AG04450 (cell line): ENCODE data around the gene NT5E. TPM values are rescaled to one million over a fixed set of nuclear protein-coding genes. Genes with fewer than 3 reads are reported as not detected.

Experiments used
- CTCF ChIA-PET: fragments of 300-600, 350-600 bp; formaldehyde crosslinking; extraction: SDS; loops from one replicate; lab custom pipeline; 2022; ENCODE audit warnings: antibody characterized with exemption, inconsistent platforms; lab: Charles Lee
- POLR2A ChIA-PET: fragments of 350-600 bp; formaldehyde crosslinking; extraction: SDS; loops from one replicate; lab custom pipeline; 2021; ENCODE audit warnings: antibody characterized with exemption, inconsistent platforms; lab: Yijun Ruan, JAX
- DNase-seq: peaks from one replicate; pipeline ENCODE4 v3.0.0-alpha.2; 2011; ENCODE audit warnings: low read depth, low spot score
- H3K27ac ChIP-seq: one replicate; pipeline ENCODE4 v1.5.1; 2012; ENCODE audit warnings: low read depth, low read length, control low read depth
- H3K27me3 ChIP-seq: one replicate; pipeline ENCODE4 v1.6.0; 2012; ENCODE audit warnings: low read length; ENCODE audit not compliant: control insufficient read depth, insufficient read depth
- H3K4me3 ChIP-seq: 2 replicates; pipeline ENCODE4 v1.5.1; 2011; ENCODE audit warnings: mild to moderate bottlenecking, low read depth, low read length, control low read depth
- H3K9me3 ChIP-seq: 2 replicates; pipeline ENCODE4 v1.5.1; 2012; ENCODE audit warnings: low read length; ENCODE audit not compliant: control insufficient read depth, insufficient read depth
- polyA plus RNA-seq: library from polyadenylated mRNA; depleted of rRNA; stranded (reverse); fragments of >200 nt; gene quantifications from 2 replicates; pipeline ENCODE4 v1.2.3, GENCODE V29; 2011
- TF ChIP-seq, protein P1 (sequence below): IDR thresholded peaks from 2 replicates; pipeline ENCODE4 v1.5.1; 2011; ENCODE audit warnings: low read depth, low read length, control low read depth, inconsistent platforms

The NT5E gene
- polyA plus RNA-seq, 1 experiment: 164 TPM

DNA sequence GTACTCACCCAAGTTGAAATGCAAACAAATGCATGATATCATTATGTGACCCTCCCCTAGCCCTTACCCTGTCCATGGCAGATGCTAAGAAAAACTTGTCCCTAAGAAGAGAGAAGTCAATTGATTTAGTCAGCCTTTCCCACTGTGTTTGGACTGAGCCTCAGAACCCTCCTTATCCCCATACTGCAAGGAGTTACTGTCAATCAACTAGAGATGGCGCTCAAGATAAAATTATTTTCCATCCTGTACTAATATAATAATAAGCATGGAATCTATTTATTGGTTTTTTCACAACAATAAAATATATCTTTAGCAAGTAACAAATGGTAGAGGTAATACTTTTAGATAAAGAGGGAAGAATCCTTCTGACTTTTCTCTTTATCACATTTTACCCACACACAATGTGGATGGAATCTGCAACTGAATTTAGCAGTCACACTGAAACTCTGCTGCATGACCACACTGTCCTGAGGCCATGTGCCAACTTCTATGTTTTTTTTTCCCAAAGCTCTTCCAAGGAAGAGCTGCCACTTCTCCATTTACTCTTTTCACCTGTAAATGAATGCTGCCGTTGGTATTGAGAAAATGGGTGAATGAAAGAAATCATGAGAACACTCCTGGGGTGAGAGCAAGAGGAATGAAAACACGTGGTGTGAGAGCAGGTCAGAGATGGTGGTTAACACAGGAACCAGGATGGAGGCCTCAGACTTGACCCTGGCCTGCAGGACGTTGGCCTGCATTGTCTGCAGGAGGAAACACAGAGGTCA lies 10.5 kb downstream of the NT5E start:
- no peak overlapping the region for H3K27ac ChIP-seq
- H3K4me3 ChIP-seq: no peak overlapping the region
- H3K9me3 ChIP-seq: no peaks in the 10 kb centered on the region
- ChIA-PET POLR2A (interaction anchor here (0.6 to 2.5 kb wide), 5 partner anchors 8 to 217 kb away, joined by 3 to 13 read pairs (median 4); partner anchors contain the start of gene NT5E), CTCF (interaction anchor here (0.5 to 16.1 kb wide), 2 partner anchors 22 to 685 kb away, joined by 3 to 201 read pairs; no protein-coding TSS in a partner anchor)
- DNase-seq: no peak
- TF ChIP-seq, protein P1, sequence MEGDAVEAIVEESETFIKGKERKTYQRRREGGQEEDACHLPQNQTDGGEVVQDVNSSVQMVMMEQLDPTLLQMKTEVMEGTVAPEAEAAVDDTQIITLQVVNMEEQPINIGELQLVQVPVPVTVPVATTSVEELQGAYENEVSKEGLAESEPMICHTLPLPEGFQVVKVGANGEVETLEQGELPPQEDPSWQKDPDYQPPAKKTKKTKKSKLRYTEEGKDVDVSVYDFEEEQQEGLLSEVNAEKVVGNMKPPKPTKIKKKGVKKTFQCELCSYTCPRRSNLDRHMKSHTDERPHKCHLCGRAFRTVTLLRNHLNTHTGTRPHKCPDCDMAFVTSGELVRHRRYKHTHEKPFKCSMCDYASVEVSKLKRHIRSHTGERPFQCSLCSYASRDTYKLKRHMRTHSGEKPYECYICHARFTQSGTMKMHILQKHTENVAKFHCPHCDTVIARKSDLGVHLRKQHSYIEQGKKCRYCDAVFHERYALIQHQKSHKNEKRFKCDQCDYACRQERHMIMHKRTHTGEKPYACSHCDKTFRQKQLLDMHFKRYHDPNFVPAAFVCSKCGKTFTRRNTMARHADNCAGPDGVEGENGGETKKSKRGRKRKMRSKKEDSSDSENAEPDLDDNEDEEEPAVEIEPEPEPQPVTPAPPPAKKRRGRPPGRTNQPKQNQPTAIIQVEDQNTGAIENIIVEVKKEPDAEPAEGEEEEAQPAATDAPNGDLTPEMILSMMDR: no peak
- H3K27me3 ChIP-seq: no peaks in the 10 kb centered on the region

DNA sequence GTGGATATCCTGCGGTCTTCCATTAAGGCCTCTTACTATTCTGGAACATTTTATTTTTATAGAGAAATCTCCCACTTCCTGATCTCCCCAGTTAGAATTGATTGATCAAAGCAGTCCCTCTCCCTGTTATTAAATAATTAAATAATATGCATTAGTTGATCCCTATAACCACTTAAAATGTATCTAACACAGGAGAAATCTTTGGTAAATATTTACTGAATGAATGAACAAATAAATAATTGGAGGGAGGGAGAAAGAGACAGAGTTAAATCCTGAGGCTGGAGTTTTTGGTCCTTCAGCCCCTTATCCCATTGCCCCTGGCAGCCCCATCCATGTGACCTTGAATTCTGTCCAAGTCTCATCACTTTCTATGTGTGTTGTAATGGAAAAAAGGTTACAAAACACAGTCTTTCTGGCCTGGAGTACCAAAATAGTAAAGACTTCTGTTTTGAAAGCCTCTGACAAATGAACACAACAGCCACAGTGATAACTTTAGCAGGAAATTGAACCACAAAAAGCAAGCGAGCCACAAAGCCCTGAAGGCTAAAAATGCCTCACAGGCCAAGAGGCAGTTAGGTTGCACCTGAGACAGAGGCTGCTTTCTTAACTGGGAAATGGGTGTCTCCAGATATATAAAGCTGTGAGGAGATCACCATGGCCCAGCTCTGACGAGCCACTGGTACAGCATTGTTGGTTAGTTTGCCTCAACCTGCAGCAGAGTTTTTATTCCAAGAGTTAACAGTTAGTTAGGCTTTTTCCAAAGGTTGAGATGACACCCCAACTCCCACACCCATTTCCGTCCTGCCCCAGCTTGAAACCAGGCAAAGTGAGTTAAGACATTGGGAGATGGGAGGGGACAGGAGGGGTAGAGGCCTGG lies 11.3 kb downstream of the NT5E start:
- no peaks in the 10 kb centered on the region for H3K27me3 ChIP-seq
- no peak overlapping the region for H3K4me3 ChIP-seq
- H3K27ac ChIP-seq: no peak overlapping the region
- CTCF ChIA-PET: interaction anchor here (4.6 to 16.1 kb wide), 2 partner anchors 22 to 106 kb away, joined by 42 to 201 read pairs; no protein-coding TSS in a partner anchor
- H3K9me3 ChIP-seq: no peaks in the 10 kb centered on the region
- POLR2A ChIA-PET: interaction anchor here (0.6 kb wide), 1 partner anchor 11 kb away, joined by 3 read pairs; the partner anchor contains the start of gene NT5E
- TF ChIP-seq, protein P1: no peak
- DNase-seq: no peak

DNA sequence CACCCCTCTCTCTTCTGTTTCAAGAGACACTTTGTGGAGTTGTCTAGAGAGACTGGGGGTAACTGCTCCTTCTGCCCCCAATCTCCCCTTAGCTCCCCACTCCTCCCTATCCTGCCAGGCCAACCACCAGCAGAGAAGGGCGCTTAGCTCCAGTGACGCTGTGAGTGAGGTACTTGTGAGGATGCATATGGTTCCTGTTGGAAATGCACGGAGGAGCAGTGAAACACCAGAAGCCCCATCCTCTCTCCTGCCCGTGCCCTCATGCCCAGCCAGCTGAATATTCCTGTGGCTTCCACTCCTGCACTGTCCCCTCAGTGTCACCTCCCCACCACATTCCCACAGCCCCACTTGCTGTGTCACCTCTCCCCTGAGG lies 11.9 kb downstream of the NT5E start:
- ChIA-PET CTCF (interaction anchor here (4.6 to 16.1 kb wide), 2 partner anchors 21 to 107 kb away, joined by 42 to 201 read pairs; no protein-coding TSS in a partner anchor), POLR2A (no interaction called here)
- no peak overlapping the region for H3K4me3 ChIP-seq
- no peak for DNase-seq
- no peaks in the 10 kb centered on the region for H3K9me3 ChIP-seq
- no peaks in the 10 kb centered on the region for H3K27me3 ChIP-seq
- no peak overlapping the region for H3K27ac ChIP-seq
- TF ChIP-seq, protein P1: no peak

DNA sequence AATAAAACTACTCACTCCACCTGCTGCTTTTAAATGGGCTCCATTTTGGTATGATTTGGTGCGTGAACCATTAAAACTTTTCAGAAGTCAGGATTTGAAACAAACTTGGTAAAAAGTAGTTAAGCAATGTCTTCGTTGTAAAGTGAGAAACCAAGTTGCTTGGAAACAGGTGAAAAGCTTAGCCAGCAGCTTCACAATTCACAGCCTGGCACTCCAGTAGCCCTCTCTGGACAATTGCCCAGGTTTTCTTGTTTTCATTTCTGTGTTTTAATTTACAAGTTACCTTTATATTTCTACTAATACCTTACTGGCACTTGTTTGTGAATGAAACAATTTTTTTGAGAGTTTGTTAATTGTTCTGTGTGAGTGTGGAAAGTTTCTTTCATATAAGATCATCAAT lies 12.8 kb downstream of the NT5E start:
- TF ChIP-seq, protein P1: no peak
- Histone ChIP-seq H3K4me3 (no peak overlapping the region), H3K27me3 (no peaks in the 10 kb centered on the region), H3K9me3 (no peaks in the 10 kb centered on the region), H3K27ac (no peak overlapping the region)
- ChIA-PET CTCF (interaction anchor here (1.7 to 16.1 kb wide), 3 partner anchors 12 to 108 kb away, joined by 7 to 201 read pairs (median 42); partner anchors contain the start of gene NT5E), POLR2A (no interaction called here)
- no peak for DNase-seq
